Activated gamma-delta T cell treated with anti-CD3 and anti-CD28 coated beads, Interleukin-2, amount 50 U/mL, for 16 hours (primary cell): ENCODE measurements around the gene E2F8.
A peak's percentile ranks its signal among the peaks of the same experiment; 100 is the strongest.
"Not testable (repeated sequence)": the region's sequence is repeated elsewhere in the genome, so short reads cannot be mapped to it uniquely, and the experiment has no call there.

Experiments
- DNase-seq: peaks from one replicate; pipeline ENCODE4 v3.0.0-alpha.2; 2020; ENCODE audit warnings: low read depth

Gene E2F8

DNA sequence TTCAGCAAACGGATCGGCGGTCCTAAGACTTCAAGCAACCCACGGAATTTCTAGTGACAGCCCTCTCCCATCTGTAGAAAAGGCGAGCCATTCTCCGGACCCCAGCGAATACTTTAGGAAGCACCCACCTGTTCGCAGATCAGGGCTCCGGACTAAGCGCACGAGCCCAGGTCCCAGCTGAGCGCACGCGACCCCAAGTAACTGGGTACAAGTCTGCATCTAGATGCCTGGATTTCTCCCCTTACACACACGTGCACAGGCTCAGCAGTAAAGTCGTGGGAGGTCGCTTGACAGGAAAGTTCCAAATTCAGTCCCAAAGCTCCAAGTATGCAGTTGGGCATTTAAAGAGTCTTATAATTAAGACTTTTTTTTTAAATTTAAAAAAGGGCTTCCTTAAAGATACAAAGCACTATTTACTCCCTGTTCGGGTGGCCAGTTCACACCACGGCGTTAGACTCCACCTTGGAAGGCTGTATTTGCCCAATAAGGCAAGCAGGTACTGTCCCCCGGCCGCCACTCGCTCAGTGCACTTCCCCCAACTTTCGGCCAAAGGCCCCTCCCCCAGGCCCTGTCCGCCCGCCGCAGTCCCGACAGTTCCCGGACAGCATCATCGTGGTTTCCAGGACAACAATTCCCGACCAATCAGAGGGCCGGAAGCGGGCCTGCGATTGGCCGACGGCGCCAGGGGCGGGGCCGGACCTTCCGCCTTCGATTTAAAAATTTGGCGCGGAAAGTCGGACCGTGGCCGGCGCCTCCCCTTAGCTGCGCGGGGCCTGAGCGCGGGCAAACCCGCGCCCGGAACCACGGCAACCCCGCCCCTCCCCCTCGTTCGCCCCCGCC is at the start of gene E2F8:
Gene E2F8, minus strand, starts transcription at position 526 of the 840 bp plus-strand sequence. CDS start 824 bp downstream, outside the sequence.
- peak; percentile 67 for DNase-seq

GRCh38 chr11:19290356-19290755 is 49.6 kb upstream of the E2F8 start:
- no peak for DNase-seq

- no peak for DNase-seq
Observed at GRCh38 chr11:19288256-19288655, 47.5 kb upstream of the E2F8 start.

GRCh38 chr11:19286411-19286810 is 45.7 kb upstream of the E2F8 start:
- DNase-seq: no peak

GRCh38 chr11:19284881-19285280 is 44.1 kb upstream of the E2F8 start:
- DNase-seq: no peak

DNA sequence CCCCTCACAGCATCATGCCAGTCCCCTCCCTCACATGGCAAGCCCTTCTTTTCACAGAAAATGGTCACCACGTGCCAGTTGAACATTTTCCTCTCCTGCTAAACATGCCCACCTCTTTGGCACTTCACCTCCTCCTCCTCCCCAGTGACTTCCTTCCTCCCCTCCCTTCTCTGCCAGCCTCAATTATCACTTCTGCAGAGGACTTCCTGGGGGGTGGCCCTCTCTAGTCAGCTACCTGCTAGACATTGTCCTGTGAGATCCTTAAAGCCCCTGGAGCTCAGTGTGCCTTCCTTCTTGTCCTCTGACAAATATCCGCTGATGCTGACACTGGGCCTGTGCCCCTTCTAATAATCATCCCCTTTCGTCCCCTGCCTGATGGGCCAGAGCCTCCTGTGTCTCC is 43.2 kb upstream of the E2F8 start:
- no peak for DNase-seq

DNA sequence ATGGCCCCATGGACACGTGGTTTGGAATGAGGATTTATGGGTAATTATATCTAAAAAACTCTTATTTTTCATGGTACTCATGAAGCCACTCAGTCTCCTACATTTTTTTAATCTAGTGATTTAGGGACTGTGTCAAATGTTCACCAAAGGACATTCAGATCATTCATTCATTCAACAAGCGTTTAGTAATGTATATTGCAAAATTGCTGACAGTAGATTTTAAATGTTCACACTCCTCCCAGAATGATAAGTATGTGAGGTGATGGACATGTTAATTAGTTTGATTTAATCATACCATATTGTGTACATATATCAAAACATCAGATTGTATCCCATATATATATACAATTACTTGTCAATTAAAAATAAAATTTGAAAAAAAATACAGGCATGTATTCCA is 40.8 kb upstream of the E2F8 start:
- no peak for DNase-seq

DNA sequence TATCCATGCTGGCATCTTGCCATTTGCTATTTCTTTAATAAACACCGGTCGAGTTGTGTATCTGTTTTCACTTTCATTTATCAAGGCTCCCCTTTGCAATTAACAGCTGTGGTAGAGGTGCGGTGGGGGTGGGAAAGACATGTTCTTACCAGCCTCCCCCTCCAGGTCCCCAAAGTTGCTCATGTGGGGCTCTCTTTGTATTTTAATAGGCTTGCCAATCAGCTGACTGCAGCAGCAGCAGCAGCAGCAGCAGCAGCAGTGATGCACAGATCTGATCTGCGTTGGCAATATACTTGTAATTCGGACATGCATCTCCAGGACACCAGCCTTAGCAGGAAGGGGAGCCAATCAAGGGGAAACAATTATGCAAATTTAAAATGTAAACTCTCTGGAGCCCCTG is 40.3 kb upstream of the E2F8 start:
- no peak for DNase-seq

DNA sequence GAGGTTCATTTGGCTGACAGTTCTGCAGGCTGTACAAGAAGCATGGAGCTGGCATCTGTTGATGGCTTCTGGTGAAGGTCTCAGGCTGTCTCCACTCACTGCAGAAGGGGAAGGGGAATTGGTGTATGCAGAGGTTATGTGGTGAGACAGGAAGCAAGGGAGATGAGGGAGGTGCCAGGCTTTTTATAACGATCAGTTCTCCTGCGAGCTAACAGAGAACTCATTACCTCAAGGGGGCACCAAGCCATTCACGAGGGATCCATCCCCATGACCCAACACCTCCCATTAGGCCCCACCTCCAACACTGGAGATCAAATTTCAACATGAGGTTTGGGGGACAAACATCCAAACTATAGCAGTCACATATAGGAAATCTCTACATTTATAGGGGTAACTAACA is 38.7 kb upstream of the E2F8 start:
- no peak for DNase-seq

DNA sequence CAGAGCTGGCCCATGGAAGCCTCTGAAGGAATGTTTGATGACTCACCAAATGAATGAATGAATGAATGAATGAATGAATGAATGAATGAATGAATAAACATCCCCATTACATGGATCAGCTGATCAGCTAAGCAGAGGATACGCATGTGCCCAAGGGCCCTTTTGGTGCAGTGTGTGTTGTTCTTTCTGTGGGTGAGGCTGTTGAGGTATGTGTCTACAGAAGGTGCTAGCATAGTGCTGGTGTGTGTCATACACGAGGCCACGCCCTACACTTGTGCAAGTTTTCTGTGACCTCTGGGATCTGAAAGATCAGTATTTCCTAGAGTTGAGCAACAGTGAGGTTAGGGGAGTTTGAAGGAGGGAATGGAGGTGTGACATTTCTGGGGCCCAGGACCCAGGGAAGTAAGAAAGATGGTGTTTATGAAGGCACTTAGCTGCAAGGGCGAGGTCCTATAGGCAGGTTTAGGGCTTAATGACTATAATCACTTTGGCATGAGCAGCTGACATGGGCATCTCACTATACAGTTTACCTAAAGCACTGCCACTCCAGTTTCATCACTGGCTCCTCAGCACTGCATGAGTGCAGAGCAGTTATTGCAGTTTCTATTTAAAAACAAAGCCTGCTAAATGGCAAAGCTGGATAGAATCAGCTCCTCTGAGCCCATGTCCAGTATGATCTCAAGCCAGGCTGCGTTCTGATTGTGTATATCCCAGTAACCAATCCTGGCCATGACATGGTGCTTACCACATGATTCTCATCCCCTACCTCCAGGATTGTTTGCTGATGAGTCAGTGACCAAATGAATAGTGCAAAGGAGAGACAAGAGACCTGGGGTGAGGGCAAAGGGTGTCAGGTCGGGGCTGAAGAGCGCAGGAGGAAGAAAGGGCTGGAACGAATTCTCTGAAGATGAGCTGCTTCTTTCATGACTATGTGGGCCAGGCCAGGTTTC is 36.4 kb upstream of the E2F8 start:
- DNase-seq: no peak

DNA sequence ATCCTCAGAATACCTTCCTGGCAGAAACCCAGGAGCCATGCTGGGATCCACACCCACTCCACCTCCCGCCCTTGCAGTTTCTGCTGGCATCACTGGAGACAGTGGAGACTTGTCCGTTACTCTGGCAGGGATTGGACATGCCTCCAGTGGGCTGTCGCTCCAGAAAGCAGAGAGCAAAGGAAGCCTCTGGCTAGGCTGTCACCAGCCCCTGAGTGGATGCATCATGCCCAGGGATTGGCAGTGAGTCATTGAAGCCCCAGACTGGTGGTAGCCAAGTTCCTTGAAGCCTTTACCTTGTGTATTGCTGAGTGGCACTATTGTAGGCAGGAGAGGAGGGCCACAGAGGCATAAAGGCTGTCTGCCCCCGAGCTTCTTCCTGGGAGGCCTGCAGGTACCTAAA is 34.8 kb upstream of the E2F8 start:
- no peak for DNase-seq

DNA sequence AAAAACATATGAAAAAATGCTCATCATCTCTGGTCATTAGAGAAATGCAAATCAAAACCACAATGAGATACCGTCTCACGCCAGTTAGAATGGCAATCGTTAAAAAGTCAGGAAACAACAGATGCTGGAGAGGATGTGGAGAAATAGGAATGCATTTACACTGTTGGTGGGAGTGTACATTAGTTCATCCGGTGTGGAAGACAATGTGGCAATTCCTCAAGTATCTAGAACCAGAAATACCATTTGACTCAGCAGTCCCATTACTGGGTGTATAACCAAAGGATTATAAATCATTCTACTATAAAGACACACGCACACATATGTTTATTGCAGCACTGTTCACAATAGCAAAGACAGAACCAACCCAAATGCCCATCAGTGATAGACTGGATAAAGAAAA is 32.5 kb upstream of the E2F8 start:
- DNase-seq: not testable (repeated sequence)

- no peak for DNase-seq
Observed at GRCh38 chr11:19268909-19269308, 28.2 kb upstream of the E2F8 start.

- DNase-seq: no peak
Observed at GRCh38 chr11:19267567-19267966, 26.8 kb upstream of the E2F8 start.

DNA sequence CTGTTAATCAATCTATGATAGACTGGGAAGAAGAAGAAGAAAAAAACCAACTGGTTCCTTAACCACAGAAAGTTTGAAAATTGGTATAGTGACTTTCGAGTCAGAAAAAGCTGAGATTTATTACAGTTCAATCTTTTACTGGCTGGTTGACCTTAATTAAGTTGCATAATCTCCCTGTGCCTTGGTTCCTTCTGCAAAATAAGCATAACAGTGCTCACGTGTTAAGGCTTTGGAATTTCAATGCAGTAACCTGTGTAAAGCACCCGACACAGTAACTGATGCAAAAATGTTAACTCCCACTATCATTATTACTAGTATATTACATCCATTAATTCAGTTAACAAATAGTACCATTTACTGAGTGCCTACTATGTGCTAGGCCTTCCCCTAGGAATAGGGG is 22.6 kb upstream of the E2F8 start:
- DNase-seq: no peak

DNA sequence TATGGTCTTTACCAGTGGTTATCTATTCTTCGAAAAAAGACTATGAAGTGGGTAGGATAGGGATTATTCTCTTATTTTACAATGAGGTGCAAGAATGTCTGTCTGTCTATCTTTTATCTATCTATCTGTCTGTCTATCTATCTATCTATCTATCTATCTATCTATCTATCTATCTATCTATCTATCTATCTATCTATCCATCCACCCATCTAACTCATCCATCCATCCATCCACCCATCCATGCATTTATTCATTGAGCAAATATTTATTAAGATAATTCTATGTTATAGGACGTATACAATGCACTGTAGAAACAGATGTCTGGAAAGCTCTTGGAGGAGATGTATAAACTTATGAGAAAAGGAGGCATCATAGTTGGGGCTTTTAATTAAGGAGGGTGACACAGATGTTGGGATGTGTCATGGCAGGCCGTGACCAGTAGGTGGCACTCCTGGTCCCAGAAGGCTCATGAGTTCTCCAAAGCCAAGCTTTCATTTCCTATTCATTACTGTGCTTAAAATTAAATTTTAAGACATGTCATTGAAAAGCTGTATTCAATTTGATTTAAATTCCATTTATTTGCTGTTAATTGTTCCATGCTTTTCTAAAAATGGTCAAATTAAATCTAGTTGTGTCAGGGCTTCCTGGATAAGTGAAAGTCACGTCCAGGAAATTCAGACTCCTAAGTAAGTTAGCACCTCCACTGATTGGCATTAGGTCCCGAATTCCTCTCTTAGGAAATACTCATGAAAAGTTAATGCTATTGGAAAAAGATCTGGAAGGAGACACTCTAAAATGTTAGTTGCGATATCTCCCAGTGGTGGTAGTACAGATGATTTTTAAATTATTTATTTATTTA is 19.0 kb upstream of the E2F8 start:
- DNase-seq: peak; percentile 53

DNA sequence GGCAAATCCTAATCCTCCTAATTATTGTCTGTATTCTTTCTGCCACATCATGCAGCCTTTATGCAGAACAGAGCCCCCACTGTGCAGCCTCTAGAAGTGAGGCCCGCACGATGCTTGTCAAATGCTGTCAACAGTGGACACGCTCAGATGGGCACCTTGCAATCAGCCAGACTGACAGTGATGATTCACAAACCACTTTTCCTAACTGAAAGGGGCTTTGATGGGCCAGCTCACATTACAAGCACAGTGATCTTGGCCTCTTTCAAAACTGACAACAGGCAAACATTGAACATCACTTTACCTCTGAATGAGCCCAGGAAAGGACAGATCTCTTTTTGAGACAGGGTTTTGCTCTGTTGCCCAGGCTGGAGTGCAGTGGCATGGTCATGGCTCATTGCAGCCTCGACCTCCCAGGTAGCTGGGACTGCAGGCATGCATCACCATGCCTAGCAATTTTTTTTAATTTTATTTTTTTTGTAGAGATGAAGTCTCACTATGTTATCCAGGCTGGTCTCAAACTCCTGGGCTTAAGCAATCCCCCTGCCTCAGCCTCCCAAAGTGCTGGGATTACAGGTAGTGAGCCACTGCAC is 18.0 kb upstream of the E2F8 start:
- DNase-seq: no peak

DNA sequence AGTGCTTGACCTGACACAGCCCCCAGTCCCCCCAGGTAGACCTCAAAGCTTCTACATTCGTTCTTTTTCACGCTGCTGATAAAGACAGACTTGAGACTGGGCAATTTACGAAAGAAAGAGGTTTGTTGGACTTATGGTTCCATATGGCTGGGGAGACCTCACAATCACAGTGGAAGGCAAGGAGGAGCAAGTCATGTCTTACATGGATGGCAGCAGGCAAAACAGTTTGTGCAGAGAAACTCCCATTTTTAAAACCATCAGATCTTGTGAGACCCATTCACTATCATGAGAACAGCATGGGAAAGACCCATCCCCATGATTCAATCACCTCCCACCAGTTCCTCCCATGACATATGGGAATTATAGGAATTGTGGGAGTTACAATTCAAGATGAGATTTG is 13.7 kb upstream of the E2F8 start:
- not testable (repeated sequence) for DNase-seq

GRCh38 chr11:19253817-19254216 is 13.1 kb upstream of the E2F8 start:
- no peak for DNase-seq

DNA sequence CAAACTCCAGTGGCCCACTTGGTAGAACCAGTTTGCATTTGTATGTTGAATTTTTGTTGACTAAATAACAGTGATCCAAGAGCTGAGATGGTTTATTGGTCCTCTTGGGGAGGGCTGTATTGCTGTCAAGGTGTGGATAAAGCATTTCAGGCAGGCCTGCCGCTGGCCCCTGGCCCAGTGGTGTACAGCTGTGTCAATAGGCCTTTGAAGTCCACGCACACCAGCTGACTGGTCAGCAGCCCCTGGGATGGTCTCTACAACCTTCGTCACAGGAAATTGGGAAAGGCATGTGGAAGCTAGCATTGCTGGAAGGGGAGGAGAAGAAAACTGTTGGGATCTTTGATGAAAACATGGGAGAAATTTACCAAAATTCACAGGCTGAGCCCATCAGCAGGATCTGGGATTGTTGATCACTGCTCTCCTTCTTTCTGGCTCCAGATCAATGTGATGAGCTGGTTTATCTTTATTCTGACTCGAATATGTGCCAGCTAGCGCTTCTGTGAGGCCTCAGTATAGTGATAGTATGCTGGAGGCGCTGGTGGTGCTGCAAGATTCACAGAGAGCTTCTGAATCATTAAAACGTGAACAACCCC is 12.5 kb upstream of the E2F8 start:
- DNase-seq: no peak
